HUES48 (cell line): ENCODE results near the gene NSG1.

Source experiments
- H3K27ac ChIP-seq: one replicate; pipeline ENCODE4 v1.7.0; 2013; ENCODE audit warnings: low read depth, low read length, inconsistent platforms
- H3K27me3 ChIP-seq: 2 replicates; pipeline ENCODE4 v1.6.1; 2013; ENCODE audit warnings: mild to moderate bottlenecking, low read length; ENCODE audit not compliant: control insufficient read depth, insufficient read depth
- H3K36me3 ChIP-seq: 2 replicates; pipeline ENCODE4 v1.6.1; 2013; ENCODE audit warnings: low read length; ENCODE audit not compliant: control insufficient read depth, insufficient read depth
- H3K4me1 ChIP-seq: 2 replicates; pipeline ENCODE4 v1.6.1; 2013; ENCODE audit warnings: mild to moderate bottlenecking, low read length; ENCODE audit not compliant: control insufficient read depth, insufficient read depth
- H3K4me3 ChIP-seq: 2 replicates; pipeline ENCODE4 v1.5.1; 2013; ENCODE audit warnings: mild to moderate bottlenecking, low read depth, low read length
- H3K9ac ChIP-seq: 2 replicates; pipeline ENCODE4 v1.6.1; 2013; ENCODE audit warnings: mild to moderate bottlenecking, low read depth, low read length, moderate library complexity
- H3K9me3 ChIP-seq: 2 replicates; pipeline ENCODE4 v1.6.1; 2013; ENCODE audit warnings: low read length; ENCODE audit not compliant: control insufficient read depth, insufficient read depth

The NSG1 gene

DNA sequence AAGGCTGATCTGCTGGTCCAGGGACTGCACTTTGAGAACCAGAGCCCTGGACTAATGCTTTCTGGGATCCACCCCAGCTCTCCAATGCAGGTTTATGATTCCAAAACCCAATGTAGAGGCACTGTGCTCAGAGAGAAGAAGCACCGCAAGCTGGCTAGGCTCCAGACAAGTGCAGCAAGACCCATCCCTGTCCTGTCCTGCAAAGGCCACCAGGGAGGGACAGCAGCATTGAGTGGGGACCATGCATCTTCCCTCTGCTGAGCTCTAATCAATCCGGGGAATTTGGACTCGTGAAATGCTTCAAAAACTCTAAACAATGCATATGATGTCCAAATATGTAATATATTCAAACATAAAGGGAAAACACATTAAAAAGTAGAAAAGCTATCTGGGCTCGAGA is 10.8 kb upstream of the NSG1 start:
- Histone ChIP-seq H3K4me1 (peaks cover 4% of the 10 kb centered on the region; the same call in 1 of the 2 replicates), H3K9ac (no peak overlapping the region), H3K4me3 (no peak overlapping the region), H3K36me3 (no peaks in the 10 kb centered on the region), H3K27ac (no peak overlapping the region), H3K9me3 (no peaks in the 10 kb centered on the region), H3K27me3 (no peaks in the 10 kb centered on the region)

DNA sequence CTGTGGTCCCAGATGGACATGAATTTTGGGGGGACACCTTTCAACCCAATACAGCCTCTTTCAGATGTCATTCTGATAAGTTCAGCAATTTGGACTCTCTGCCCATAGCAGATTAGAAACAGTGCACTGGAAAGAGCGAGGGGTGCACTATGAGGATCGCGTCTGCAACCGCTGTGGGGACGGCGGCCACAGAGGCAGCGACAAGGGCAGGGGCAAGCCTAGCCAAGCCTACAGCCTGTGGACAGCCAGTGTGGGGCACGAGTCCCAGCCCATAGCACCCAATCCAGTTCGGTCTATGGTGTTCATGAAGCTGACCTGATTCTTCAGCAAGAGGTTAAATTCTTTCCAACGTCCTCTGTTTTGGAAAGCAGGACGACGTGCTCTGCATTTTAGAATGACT is 9.7 kb upstream of the NSG1 start:
- Histone ChIP-seq H3K27ac (no peak overlapping the region), H3K9ac (no peak overlapping the region), H3K4me3 (no peak overlapping the region), H3K27me3 (no peaks in the 10 kb centered on the region), H3K4me1 (peaks cover 4% of the 10 kb centered on the region; the same call in 1 of the 2 replicates), H3K9me3 (no peaks in the 10 kb centered on the region), H3K36me3 (no peaks in the 10 kb centered on the region)

DNA sequence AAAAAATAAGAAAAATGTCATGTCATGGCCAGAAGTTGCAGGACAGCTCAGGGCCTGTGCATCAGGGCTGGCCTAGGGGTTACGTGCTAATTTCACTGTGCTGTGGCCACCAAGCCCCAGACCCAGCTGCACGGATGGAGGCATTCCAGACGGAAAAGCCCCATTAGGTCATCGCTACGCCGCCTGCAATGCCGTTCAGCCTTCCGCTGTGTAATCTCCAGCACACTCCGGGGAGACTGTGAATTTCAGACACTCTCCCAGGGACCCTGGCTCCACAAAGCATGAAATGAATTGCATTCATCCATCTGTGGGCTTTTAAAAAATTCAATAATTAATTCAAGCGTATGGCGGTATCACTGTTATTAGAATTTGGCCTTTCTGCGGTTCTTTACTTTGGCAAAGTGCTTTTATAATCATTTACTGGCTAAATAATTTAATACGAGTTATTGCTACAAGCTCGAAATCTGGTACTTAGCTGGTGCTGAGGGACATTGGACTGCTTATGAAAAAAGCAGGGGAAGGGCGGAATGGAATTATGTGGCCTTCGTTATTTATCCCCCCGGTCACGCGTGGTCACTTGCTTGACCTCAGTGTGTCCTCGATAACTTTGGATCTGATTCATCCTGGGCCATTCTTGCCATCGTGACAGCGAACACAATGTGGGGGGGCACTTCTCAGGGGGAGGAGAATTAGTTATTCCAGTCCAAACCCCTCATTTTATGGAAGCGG is 9.0 kb upstream of the NSG1 start:
- Histone ChIP-seq H3K9me3 (no peaks in the 10 kb centered on the region), H3K4me1 (peaks cover 4% of the 10 kb centered on the region; the same call in 1 of the 2 replicates), H3K4me3 (no peak overlapping the region), H3K9ac (no peak overlapping the region), H3K36me3 (no peaks in the 10 kb centered on the region), H3K27ac (no peak overlapping the region), H3K27me3 (no peaks in the 10 kb centered on the region)

DNA sequence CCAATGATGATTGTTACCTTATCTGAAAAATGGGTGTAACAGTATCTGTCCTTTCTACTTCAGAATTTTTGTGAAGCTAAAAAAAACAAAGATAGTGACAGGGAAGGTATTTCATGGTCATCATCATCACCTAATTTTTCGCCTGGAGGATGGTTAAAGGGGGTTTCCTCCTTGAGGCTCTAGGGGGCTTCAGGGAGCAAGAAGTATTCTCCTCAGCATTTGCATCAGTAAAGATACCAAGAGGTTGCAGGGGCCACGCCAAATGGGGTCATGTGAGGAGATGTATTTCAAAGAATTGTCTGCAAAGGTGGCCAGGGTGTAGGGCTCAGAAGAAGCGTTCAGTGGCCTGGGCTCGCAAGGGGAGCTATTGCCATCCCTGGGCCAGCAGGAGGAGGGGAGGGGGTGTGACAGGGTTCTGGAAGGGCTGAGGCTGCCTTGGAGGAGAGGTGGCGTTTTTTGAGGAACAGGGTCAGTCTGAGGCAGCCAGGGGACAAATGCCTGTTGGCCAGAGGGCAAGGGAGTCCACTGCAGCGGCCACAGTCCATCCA is 7.3 kb upstream of the NSG1 start:
- Histone ChIP-seq H3K36me3 (no peaks in the 10 kb centered on the region), H3K9ac (no peak overlapping the region), H3K27me3 (peaks cover 7% of the 10 kb centered on the region; the same call in 1 of the 2 replicates), H3K9me3 (no peaks in the 10 kb centered on the region), H3K27ac (no peak overlapping the region), H3K4me1 (peaks cover 4% of the 10 kb centered on the region; the same call in 1 of the 2 replicates), H3K4me3 (no peak overlapping the region)

GRCh38 chr4:4383085-4383484 is 3.8 kb upstream of the NSG1 start:
- H3K9ac ChIP-seq = no peak overlapping the region
- H3K9me3 ChIP-seq = no peaks in the 10 kb centered on the region
- no peak overlapping the region for H3K4me3 ChIP-seq
- H3K27ac ChIP-seq = no peak overlapping the region
- peaks cover 4% of the 10 kb centered on the region for H3K4me1 ChIP-seq
- H3K27me3 ChIP-seq = peaks cover 41% of the 10 kb centered on the region
- H3K36me3 ChIP-seq = no peaks in the 10 kb centered on the region

GRCh38 chr4:4384837-4385236 is 2.1 kb upstream of the NSG1 start:
- Histone ChIP-seq H3K27ac (no peak overlapping the region), H3K27me3 (peaks cover 55% of the 10 kb centered on the region), H3K9me3 (no peaks in the 10 kb centered on the region), H3K4me1 (peaks cover 4% of the 10 kb centered on the region), H3K9ac (no peak overlapping the region), H3K4me3 (no peak overlapping the region), H3K36me3 (0 out of 2 replicates have a peak, but pooled peaks cover 7% of the 10 kb centered on the region)

DNA sequence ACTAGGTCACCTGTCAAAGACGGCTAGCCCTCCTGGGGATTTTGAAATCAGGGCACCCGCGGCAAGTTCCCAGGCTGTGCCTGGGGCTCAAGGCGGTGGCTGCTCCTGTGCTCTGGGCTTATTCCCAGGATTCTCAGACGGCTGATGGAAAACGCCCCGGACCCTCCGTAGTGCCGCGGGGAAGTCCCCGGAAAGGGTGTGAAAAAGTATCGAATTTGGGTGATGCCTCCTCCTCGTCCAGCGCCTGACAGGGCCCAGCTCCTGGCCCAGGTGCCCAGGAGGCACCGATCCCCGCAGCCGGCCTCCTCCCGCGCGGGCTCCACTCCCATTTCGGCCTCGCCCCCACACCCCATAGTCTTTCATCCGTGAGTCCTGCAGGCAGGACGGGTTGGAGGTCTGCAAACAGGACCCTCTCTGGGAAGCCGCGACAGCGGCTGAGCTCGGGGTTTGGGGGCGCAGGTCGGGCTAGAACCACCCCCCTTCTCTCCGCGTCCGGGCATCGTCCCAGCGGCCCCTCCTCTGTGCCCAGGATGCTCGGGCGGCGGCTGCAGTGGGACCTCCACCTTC is 1.1 kb upstream of the NSG1 start:
- Histone ChIP-seq H3K36me3 (0 out of 2 replicates have a peak, but pooled peaks cover 7% of the 10 kb centered on the region), H3K27me3 (peaks cover 55% of the 10 kb centered on the region), H3K27ac (no peak overlapping the region), H3K4me3 (peak overlapping the region; percentile 82), H3K4me1 (no peaks in the 10 kb centered on the region; the same call in 1 of the 2 replicates), H3K9ac (no peak overlapping the region), H3K9me3 (no peaks in the 10 kb centered on the region)

GRCh38 chr4:4386296-4386735 is 586 bp upstream of the NSG1 start:
- peaks cover 55% of the 10 kb centered on the region for H3K27me3 ChIP-seq
- H3K36me3 ChIP-seq = 0 out of 2 replicates have a peak, but pooled peaks cover 7% of the 10 kb centered on the region
- peak overlapping the region; percentile 82 for H3K4me3 ChIP-seq
- H3K27ac ChIP-seq = no peak overlapping the region
- no peaks in the 10 kb centered on the region; the same call in 1 of the 2 replicates for H3K4me1 ChIP-seq
- H3K9ac ChIP-seq = peak overlapping the region; percentile 53; the same call in 1 of the 2 replicates
- no peaks in the 10 kb centered on the region for H3K9me3 ChIP-seq

GRCh38 chr4:4387531-4388310 is 819 bp downstream of the NSG1 start:
- no peak overlapping the region for H3K27ac ChIP-seq
- H3K4me3 ChIP-seq = peak overlapping the region; percentile 82
- H3K27me3 ChIP-seq = peaks cover 55% of the 10 kb centered on the region

DNA sequence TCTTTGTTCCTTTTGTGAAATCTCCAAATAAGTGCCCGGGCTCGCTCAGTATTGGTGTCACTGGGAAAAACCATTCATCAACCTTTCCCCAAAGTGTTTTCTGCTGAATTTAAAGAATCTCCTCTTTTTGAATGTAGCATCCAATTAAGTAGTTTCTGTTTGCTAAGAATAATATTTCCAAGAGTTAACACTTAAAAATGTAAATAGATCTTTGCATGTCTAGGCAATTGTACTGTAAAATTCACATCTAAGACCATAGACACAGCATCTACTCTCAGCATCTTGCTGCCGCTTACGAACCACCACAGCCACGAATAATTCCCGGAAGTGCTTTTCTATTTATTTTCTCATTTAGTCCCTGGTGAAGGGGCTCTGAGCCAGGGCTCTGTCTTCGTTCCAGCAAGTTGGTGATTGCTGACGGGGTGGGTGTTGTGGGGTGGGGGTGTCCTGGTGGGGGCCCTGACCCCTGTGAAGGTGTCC is 1.4 kb downstream of the NSG1 start:
- no peak overlapping the region for H3K9ac ChIP-seq
- no peak overlapping the region for H3K27ac ChIP-seq
- H3K36me3 ChIP-seq = peaks cover 27% of the 10 kb centered on the region; the same call in 1 of the 2 replicates
- no peaks in the 10 kb centered on the region for H3K9me3 ChIP-seq
- H3K27me3 ChIP-seq = peaks cover 55% of the 10 kb centered on the region
- H3K4me1 ChIP-seq = no peaks in the 10 kb centered on the region; the same call in 1 of the 2 replicates
- peak overlapping the region; percentile 82; the same call in 1 of the 2 replicates for H3K4me3 ChIP-seq

More at GRCh38 chr4:4387531-4388310, 819 bp downstream of the NSG1 start:
- H3K4me1 ChIP-seq = no peaks in the 10 kb centered on the region; the same call in 1 of the 2 replicates
- no peaks in the 10 kb centered on the region for H3K9me3 ChIP-seq
- H3K36me3 ChIP-seq = peaks cover 21% of the 10 kb centered on the region; the same call in 1 of the 2 replicates
- H3K9ac ChIP-seq = no peak overlapping the region
